ENCODE measurements around the gene COL4A6.

COL4A6 gene

GRCh38 chrX:108268434-108269080, 169.7 kb downstream of the COL4A6 start:
- DNase-seq: no peak

DNA sequence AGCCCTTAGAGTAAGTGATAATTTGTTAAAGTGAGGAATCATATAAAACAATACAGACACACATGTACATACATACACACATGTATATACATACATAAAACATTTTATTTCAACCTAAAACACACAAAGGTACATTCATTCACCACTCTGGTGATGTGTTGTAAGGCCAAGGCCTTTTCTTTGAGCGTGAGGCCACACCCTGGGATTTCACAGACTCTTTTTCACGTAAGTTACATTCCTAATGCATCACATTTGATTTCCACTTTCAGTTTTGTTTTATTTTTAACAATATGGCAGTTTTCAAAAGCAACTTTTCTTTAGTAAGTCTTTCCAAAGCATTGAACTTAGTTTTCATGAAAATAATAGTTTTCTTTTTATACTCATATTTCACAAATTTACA, 170.7 kb downstream of the COL4A6 start:
- no peak for DNase-seq

- no peak for DNase-seq
Measured at GRCh38 chrX:108264376-108264775, 173.8 kb downstream of the COL4A6 start.

DNA sequence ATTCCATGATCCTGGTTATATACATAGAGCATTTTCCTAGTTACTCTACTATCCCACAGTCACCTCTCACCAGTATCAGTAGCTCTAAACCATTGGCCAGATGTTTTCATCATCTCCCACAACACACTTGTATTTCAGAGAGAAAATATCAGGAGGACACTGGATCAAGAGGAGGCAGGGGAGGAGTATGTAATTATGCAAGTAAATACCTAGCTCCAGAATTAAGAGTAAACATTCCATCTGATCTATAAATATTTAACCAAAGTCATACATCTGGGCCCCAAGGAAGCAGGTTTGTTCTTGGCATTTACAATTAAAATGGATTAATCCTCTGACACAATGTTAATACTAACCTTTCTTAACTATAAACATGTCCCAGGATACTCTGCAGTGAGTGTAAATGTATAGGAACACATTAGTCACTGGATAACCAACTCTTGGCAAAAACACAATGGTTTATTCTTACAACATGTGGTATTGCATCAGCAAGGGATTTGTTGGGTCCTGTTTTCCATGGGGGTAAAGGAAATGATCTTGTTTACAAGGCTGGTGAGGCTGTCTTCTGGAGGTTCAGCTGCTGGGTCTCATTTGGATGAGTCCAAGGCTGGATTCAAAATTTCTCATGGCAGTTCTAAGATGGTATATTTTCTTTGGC, 176.5 kb downstream of the COL4A6 start:
- no peak for DNase-seq

DNA sequence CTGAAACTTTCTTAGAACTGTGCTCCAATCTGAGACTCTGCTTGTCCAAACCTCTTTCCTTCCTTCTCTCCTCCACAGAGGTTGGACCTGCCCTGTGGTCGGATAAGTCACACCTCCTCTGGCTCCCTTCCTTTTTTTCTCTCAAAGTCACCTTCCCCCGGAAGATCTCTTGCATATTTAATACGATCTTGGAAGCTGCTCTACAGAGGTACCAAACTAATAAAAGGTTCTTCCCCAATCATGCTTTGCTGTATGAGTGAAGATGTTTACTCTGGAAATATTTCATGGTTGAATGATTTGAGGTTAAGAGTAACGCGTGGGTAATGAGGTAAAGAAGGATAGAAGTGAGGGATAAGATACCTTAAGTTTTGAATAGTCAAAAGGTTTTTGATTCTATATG, 180.7 kb downstream of the COL4A6 start:
- DNase-seq: no peak

DNA sequence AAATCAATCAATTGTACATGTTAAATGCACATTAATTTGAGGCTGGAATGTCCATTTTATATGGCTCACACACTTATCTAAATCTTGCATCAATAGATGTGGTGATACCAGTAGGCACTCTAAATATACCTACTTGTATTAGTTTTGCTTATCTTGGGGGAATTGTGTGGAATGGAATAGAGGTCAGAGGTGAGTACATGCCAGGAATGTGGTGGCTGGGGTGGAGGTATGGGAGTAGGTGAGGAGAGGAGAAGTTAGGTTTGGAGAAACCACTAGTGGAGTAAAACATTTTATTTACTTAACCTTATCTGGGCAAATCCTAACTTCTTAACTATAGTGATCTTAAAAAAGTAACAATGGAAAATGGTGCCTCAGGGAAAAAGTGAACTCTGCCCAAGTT, 183.6 kb downstream of the COL4A6 start:
- no peak for DNase-seq

DNA sequence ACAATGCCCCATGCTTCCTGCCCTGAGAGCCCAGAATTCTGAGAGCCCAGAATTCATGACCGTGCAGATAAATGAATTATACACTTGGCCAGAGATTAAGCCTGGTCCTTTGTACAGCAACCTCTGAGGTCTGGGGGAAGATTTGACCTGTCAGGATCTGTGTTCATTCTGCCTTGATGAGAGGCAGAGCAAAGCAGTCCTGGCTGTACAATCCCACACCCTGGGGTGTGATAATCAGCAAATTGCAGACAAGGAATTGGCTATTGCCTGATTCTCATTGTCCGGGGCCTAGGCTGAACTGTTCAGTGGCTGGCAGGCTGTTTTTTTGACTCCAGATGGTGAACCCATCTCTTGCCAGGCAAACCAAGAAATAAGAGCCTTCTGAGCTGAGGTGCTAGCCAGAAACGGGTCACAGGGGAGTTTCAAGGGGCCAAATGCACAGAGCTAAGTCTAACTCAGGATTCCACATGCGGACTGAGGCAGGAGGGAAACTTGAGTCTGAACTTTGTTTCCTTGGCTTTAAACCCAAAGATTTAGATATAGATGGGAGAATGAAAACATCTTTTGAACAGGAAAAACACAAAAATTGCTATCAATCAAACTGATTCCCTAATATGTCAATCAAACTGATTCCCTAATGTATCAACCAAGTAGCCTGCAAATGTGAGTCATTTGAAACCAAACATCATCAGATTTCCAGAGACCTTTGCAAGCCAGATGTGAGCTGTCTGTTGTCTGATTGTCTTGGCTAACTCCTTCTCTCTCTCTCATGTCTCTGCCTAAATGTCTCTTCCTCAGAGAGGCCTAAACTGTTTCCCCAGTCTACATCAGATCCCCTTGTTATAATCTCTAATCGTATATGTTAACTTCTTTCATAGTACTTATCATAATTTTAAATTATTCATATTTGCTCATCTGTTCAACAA, 187.3 kb downstream of the COL4A6 start:
- no peak for DNase-seq

- DNase-seq: no peak
Measured at GRCh38 chrX:108246304-108246954, 191.8 kb downstream of the COL4A6 start.

DNA sequence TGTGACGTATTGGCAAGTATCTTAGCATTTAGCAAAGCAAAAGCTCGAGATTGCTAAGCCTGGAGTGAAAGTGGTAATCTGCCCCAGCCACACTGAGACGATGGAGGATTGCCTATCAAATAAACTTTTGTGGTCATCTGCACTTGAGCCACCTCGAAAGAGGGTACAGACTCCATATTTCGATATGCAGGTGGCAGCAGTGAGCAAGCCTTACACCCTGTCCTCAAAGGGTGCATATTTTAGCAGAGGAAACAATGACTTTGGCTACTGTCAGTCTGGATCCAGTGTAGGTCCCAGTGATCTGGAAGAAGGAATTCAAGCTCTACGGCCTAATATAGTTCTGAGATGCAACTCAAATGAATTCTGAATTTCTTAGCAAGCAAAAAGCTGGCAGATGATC, 192.8 kb downstream of the COL4A6 start:
- no peak for DNase-seq

DNA sequence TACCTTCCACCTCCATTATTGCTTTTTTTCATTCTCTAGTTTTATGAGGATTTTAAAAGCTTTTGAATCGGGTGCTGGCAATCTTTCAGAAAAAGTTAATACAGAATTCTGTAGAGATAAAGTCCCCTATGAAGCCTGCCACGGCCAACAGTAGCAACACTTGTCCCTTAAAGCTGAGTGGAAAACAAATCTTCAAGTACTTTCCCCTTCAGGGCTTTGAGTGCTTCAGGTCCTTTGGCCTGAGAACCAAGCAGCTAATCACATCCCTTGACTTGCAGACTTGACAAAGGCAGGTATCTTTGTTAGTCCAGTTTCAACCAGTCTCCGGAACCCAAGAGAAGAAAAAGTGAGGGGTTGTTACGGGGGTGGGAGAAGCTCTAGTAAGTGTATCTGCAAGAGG, 202.2 kb downstream of the COL4A6 start:
- DNase-seq: no peak

DNA sequence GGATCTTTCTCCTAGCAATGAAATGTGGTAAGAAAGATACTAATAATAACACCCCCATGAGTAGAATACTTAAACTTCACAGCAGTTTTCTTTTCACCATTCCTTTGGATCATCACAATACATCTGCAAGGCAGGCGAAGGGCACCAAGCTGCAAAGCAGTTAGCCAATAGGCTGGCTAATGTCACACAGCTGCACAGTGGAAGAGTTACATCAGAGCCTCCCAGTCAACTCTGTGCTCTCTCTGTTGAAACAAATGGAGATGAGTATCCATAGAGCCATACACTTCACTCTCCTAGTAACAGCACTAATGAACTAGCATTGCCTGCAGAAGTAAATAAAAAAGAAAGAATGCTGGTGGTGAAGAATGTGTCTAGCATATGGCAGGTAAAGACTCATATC, 207.6 kb downstream of the COL4A6 start:
- no peak for DNase-seq

DNA sequence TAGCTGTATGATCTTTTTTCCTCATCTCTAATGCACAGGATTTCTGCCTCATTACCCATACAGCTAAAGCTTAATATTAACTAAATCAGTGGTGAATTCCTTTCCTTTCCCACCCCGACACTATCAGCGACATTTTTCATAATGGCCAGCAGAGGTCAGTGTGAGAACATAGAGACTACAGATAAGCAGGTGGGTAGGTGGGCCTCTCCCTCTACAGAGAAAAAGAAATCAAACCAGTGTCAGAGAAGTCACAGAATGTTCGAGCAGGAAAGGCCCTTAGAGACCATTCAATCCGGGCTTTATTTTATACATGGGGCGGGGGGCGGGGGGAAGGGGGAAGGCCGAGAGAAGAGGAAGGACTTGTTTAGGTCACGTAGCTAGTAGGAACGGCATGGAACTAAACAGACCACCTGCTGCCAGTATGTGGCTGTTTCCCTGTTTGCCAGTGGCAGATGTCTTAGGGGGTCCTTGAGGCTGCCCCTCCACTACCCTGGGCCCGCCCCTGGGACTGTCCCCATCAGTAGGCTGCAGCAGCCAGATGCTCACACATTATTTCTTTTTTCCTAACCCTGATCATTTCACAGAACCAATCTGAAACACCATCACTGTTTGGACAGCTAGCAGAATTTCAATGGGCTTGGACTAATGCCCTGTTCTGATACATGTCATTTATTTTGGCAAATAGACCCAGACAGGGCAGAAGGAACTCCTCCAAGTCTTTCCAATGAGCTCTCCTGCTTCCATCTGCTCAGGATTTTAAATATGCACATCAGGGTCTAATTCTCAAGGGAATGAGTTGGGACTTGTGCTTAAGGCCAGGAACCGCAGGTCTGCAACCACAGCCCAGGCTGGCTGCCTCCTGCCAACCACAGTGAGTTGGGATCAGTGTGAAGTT, 213.2 kb downstream of the COL4A6 start:
- DNase-seq: peak; percentile 28

DNA sequence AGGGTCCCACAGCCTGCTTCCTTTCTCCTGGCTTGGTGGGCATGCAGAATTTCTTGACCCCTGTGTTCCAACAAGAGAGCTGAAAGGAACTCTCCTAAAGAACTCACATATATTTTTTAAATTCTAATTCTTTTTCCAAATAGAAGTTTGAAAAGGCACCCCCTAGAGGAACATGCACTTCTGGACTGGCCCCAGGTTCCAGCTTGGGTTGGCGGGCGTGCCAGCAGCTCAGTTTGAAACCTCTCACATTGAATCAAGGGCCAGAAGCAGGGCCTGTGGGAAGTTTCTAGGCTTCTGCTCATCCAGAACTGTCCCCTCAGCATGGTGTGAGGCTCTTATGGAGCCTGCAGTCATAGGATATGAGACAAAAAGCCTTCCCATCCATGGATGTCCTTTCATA, 214.0 kb downstream of the COL4A6 start:
- no peak for DNase-seq

GRCh38 chrX:108223585-108223984, 214.6 kb downstream of the COL4A6 start:
- DNase-seq: no peak

GRCh38 chrX:108221301-108221864, 216.8 kb downstream of the COL4A6 start:
- no peak for DNase-seq

DNA sequence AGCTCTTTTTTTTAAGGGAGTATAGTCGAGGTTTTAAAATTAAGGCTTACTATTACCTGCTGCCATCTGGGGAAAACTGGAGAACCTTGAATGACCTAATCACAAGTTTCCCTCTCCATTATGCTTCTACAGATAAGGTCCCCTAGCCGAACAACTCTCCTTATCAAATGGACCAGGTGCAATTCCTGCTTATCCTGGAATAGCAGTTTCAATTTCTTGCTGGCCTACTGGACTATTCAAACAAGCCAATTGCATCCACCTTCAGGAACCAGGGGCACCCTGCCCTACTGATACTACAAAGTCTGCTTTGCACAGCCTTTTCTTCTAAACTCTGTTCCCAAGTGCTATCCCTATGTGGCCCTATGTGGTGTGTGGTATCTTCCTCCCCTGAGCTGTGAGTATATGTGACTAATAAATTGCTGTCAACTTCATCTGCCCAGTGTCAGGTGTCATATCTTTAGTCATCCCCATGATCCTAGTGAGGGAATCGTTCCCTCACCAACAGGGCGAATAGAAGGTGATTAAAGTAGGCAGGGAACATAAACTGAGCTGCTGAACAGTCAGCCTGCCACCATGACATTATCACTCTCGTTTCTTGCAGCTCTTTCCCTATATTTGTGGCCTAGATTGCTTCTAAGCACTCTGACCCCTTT, 218.1 kb downstream of the COL4A6 start:
- DNase-seq: no peak

GRCh38 chrX:108217876-108218275, 220.3 kb downstream of the COL4A6 start:
- no peak for DNase-seq

GRCh38 chrX:108216919-108217571, 221.2 kb downstream of the COL4A6 start:
- DNase-seq: no peak

DNA sequence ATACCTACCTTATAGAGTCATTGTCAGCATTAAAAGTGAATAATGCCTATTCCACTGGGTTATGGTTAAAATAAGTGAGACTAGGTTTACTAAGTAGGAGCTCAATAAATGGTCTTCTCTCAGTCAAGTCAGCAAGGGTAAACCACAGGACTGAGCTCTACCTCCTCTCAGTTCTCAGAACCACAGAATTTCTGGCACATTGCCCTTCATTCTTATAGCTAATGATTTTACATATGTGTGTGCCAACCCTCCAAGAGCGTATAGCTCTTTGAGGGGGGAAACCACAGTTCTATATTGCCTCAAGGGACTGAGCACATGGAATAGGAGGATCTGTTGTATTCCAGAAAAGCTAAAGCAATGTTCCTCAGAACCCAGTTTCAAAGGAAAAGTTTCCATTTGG, 221.8 kb downstream of the COL4A6 start:
- DNase-seq: no peak

- no peak for DNase-seq
Measured at GRCh38 chrX:108211301-108211700, 226.9 kb downstream of the COL4A6 start.
